Measurements from ENCODE around the gene MYLK3. TPM values are rescaled to one million over a fixed set of nuclear protein-coding genes. Genes with fewer than 3 reads are reported as not detected.

MYLK3 gene
- total RNA-seq, result 0.25 TPM

DNA sequence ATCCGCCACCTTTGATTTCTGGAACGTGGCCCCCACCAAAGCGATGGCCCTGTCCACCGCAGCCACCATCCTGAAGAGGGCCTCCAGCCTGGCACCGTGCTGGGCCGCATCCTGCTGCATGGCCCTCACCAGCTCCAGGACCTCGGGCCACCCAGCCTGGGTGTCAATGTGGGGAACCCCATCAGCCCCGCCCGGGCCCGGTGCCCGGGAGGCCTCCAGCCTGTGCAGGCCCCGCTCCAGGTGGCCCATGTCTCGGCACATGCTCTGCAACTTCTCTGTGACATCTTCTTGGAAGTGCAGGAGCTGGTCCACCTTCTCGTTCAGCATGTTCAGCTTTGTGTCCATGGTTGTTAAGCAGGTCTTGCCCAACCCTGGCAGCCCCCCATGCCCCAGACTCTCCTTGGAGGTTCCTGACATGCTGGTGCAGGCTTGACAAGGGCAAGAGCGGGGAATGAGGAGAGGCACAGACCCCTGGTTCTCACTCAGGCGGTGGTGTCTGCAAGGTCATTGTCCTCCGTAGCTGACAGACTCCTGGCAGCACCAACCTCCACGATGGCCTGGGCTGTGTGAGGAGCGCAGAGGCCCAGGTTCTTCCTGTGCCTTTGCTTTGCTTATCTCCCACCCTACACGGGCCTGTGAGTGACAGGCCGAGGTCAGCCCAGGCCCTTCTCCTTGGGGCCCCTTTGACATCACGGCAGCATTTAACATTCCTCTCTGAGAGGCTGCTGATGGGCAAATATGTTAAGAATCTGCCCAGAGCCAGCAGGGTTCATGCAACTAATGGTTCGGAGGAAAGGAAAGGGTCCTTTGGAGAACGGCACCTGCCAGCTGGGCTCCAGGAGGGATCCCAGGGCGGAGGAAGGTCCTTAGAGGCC, at the start of gene MYLK3:
Gene MYLK3, minus strand, starts transcription at position 568 of the 875 bp plus-strand sequence. Its CDS starts 151 bp downstream, at position 417.
- DNase-seq (ENCODE audit: extremely low spot score in 2 of 2), result no peak
- Histone ChIP-seq H3K27me3 (no peaks in the 10 kb centered on the region), H3K27ac (no peak within 1 kb of the TSS), H3K9me3 (no peaks in the 10 kb centered on the region), H3K36me3 (no peaks in the 10 kb centered on the region), H3K4me1 (no peaks in the 10 kb centered on the region), H3K4me3 (no peak within 1 kb of the TSS)
- intact Hi-C loops (cut with DNase I), result no loop called here
- TF ChIP-seq POLR2A (IDR thresholded peaks at IDR 0.05), result no peak
- TF ChIP-seq POLR2AphosphoS5 (IDR thresholded peaks at IDR 0.05; ENCODE audit: insufficient read depth in 1 of 2, low read depth in 1 of 2), result no peak
- TF ChIP-seq, protein P1, sequence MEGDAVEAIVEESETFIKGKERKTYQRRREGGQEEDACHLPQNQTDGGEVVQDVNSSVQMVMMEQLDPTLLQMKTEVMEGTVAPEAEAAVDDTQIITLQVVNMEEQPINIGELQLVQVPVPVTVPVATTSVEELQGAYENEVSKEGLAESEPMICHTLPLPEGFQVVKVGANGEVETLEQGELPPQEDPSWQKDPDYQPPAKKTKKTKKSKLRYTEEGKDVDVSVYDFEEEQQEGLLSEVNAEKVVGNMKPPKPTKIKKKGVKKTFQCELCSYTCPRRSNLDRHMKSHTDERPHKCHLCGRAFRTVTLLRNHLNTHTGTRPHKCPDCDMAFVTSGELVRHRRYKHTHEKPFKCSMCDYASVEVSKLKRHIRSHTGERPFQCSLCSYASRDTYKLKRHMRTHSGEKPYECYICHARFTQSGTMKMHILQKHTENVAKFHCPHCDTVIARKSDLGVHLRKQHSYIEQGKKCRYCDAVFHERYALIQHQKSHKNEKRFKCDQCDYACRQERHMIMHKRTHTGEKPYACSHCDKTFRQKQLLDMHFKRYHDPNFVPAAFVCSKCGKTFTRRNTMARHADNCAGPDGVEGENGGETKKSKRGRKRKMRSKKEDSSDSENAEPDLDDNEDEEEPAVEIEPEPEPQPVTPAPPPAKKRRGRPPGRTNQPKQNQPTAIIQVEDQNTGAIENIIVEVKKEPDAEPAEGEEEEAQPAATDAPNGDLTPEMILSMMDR (IDR thresholded peaks at IDR 0.05), result no peak

- Histone ChIP-seq H3K36me3 (peaks cover 0 to 2% of the 10 kb centered on the region in 2 donors), H3K9me3 (no peaks in the 10 kb centered on the region), H3K27ac (no peak overlapping the region), H3K4me3 (no peak overlapping the region), H3K27me3 (no peaks in the 10 kb centered on the region), H3K4me1 (no peaks in the 10 kb centered on the region)
- no peak for DNase-seq (ENCODE audit: extremely low spot score in 2 of 2)
- TF ChIP-seq POLR2A (IDR thresholded peaks at IDR 0.05) (no peak), POLR2AphosphoS5 (IDR thresholded peaks at IDR 0.05; ENCODE audit: insufficient read depth in 1 of 2, low read depth in 1 of 2) (no peak)
- TF ChIP-seq, protein P1 (IDR thresholded peaks at IDR 0.05), result no peak
- intact Hi-C loops (cut with DNase I), result no loop called here
Observed at GRCh38 chr16:46797501-46797900, 49.4 kb upstream of the MYLK3 start.

GRCh38 chr16:46796764-46797269, 48.7 kb upstream of the MYLK3 start:
- intact Hi-C loops (cut with DNase I), result no loop called here
- Histone ChIP-seq H3K9me3 (no peaks in the 10 kb centered on the region), H3K27ac (no peak overlapping the region), H3K36me3 (peaks cover 0 to 2% of the 10 kb centered on the region in 2 donors), H3K4me1 (no peaks in the 10 kb centered on the region), H3K27me3 (no peaks in the 10 kb centered on the region), H3K4me3 (no peak overlapping the region)
- DNase-seq (ENCODE audit: extremely low spot score in 2 of 2), result no peak
- TF ChIP-seq, protein P1 (IDR thresholded peaks at IDR 0.05), result no peak
- no peak for TF ChIP-seq POLR2AphosphoS5 (IDR thresholded peaks at IDR 0.05; ENCODE audit: insufficient read depth in 1 of 2, low read depth in 1 of 2)
- TF ChIP-seq POLR2A (IDR thresholded peaks at IDR 0.05), result no peak

- no peaks in the 10 kb centered on the region for H3K27me3 ChIP-seq
- DNase-seq (ENCODE audit: extremely low spot score in 2 of 2), result no peak
- intact Hi-C loops (cut with DNase I), result no loop called here
- no peak overlapping the region for H3K4me3 ChIP-seq
- no peak overlapping the region for H3K27ac ChIP-seq
- no peaks in the 10 kb centered on the region for H3K9me3 ChIP-seq
- no peak for TF ChIP-seq POLR2A (IDR thresholded peaks at IDR 0.05)
- TF ChIP-seq, protein P1 (IDR thresholded peaks at IDR 0.05), result no peak
- TF ChIP-seq POLR2AphosphoS5 (IDR thresholded peaks at IDR 0.05; ENCODE audit: insufficient read depth in 1 of 2, low read depth in 1 of 2), result no peak
- peaks cover 7% of the 10 kb centered on the region for H3K4me1 ChIP-seq
- peaks cover 0 to 2% of the 10 kb centered on the region in 2 donors for H3K36me3 ChIP-seq
Observed at GRCh38 chr16:46793841-46794240, 45.7 kb upstream of the MYLK3 start.

Data from vagina (tissue), 2 donors.